Hematopoietic multipotent progenitor cell treated with erythropoietin and hydrocortisone succinate and interleukin-3 and kit ligand, for 8 days (in vitro differentiated cells): Measurements from ENCODE around the gene LGI2.
"Not testable (repeated sequence)": the region's sequence is repeated elsewhere in the genome, so short reads cannot be mapped to it uniquely, and the experiment has no call there.

Experiments
- DNase-seq: peaks from one replicate; pipeline ENCODE4 v3.0.0-alpha.2; 2015

The LGI2 gene

GRCh38 chr4:25050370-25051078 lies 19.8 kb upstream of the LGI2 start:
- DNase-seq = peak; percentile 88

GRCh38 chr4:25043548-25043947 lies 12.8 kb upstream of the LGI2 start:
- DNase-seq = no peak

DNA sequence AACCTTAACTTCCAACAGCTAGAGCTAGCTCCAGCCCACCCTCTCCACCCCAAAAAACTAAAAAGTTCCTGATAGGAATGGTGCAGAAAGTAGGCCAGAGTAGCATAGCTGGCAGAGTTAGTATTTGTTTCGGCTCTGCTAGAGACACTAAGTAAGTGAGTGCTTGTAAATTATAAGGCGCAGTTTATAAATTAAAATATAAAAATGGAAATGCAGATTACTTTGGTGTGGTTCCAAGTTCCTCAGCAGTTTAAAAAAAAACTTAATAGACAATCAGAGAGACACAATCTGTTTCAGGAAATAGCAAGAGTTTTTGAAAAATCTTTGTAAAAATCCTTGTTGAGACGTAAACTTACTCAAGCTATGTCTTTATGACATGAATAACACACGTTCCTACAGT lies 2.8 kb upstream of the LGI2 start:
- DNase-seq = no peak

GRCh38 chr4:25032126-25032525 lies 1.4 kb upstream of the LGI2 start:
- no peak for DNase-seq

GRCh38 chr4:25031077-25031621 lies 403 bp upstream of the LGI2 start:
- no peak for DNase-seq

GRCh38 chr4:25029479-25030276 lies 1.1 kb downstream of the LGI2 start:
- DNase-seq = no peak

GRCh38 chr4:25028851-25029250 lies 1.9 kb downstream of the LGI2 start:
- DNase-seq = no peak

DNA sequence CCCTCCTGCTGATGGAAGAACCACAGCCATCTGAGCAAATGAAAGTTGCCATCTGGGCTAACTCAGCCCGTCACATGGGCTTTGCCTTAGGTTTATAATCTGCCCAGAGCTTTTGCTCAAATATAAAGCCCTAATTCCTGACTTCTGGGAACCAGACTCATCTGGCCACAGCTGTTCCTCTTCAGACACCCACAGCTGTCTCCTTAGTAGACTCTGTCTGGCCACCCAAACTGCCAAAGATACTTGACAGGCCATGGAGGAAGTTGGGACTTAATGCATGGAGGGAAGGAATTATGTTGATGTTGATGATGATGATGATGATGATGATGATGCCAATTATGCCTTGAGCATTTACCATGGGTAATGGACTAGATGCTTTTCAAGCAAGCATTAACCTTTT lies 8.0 kb downstream of the LGI2 start:
- no peak for DNase-seq

GRCh38 chr4:25021216-25021615 lies 9.5 kb downstream of the LGI2 start:
- DNase-seq = no peak

DNA sequence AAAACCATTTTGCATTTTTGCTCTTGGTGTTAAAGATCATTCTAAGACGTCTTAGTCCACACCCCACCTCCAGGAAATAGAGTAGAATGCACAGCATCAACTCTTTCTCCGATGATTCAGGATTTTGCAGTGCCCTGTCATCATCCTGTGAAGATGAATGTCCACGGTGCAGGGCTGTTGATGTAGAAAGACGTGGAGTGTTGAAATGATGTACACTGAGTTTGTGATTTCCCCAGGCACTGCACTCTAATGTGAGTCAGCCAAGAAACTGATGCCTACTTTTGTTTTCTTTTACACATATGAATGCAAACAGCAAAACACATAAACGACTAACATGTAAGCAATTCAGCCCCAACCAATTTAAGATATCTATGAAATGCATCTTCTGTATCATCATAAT lies 10.5 kb downstream of the LGI2 start:
- no peak for DNase-seq

DNA sequence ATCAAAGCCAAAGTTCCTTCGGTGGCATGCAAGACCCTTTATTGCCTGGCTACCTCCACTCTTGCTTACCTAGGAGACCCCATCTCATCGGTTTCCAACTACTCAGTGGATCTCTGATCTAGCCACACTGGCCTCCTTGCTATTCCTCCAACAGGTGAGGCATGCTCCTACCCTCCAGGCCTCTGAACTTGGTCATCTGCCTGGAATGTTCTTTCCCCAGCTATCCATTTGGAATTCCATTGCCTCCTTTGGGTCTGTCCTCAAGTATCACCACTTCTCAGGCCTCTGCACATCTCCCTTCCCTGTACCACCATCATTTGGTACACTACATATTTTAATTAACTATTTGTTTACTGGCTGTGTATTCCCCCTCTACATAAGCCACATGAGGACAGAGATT lies 11.2 kb downstream of the LGI2 start:
- DNase-seq = no peak

DNA sequence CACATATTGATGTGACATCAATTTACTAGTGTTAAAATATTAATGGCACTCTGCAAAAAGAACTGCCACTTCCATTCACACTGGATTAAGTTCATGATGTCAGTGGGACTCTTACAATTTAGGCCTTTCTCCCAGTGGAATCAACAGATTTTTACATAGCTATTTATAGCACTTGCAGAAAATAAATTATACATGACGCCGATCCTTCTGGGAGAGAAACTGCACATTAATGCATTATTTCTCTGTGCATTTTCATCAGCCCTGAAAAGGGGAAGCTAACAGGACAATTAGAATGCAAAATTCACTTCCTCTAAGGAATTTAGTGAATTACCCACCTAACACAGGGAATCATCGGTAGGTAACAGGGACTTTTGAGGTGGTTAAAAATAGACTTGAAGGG lies 15.7 kb downstream of the LGI2 start:
- DNase-seq = no peak

GRCh38 chr4:25014662-25014983 lies 16.1 kb downstream of the LGI2 start:
- DNase-seq = not testable (repeated sequence)

DNA sequence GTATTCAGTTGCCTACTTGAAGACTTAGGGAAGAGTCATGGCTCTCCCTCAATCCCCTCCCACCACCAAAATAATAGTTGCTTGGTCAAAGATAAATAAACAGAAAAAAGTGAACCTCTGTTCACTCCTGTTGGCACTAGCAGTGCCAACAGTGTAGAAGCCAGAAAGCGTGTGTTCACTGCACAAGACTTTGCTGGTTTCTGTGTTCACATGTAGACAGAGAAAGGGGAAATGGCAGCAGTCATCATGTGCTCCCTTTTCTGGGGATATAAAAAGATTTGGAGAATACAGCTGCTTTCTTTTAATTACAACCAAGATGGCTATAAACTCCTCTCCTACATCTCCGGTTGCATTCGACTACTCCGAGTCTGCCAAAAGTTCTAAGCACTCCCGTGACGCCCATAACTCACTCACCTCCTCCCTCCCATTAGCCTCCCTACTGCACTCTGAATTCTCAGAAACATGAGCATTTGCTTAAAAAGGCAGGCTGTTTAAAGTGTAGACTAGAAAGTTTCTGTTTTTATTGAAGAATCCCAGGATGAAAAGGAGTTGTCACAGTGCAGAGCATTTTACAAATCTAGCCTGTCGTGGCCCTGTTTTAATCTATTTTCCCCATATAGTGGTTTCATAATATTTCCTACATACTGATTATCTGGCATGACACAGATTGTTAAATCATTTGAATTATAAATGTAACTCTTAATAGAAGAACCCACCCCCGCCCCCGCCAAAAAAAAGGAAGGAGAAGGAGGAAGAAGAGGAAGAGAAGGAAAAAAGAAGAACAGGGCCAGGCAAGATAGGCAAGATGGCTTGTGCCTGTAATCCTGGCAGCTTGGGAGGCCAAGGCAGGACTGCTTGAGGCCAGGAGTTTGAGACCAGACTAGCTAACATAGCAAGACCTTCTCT lies 16.7 kb downstream of the LGI2 start:
- no peak for DNase-seq

DNA sequence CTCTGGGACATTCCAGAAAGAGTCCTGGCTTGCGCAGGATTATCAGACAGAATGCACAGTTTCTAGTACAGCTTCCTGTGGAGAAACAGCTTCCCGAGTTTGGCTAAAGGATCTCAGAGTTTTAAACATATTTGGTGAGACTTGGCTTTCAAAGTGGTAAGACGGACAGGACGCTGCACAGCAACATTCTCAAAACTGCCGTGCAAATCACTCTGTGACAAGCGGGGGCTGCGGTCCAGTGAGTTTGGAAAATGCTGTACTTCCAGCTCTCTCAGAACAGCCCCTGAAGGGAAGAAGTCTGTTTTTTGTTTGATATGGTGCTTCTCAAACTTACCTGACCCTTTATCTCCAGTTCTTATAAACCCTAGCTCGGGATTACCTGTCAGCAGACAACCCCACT lies 18.1 kb downstream of the LGI2 start:
- no peak for DNase-seq

GRCh38 chr4:25011135-25011866 lies 19.4 kb downstream of the LGI2 start:
- DNase-seq = no peak

GRCh38 chr4:25007598-25007997 lies 23.1 kb downstream of the LGI2 start:
- no peak for DNase-seq

- no peak for DNase-seq
These were observed 28.1 kb downstream of the LGI2 start for GRCh38 chr4:25002681-25003080.

DNA sequence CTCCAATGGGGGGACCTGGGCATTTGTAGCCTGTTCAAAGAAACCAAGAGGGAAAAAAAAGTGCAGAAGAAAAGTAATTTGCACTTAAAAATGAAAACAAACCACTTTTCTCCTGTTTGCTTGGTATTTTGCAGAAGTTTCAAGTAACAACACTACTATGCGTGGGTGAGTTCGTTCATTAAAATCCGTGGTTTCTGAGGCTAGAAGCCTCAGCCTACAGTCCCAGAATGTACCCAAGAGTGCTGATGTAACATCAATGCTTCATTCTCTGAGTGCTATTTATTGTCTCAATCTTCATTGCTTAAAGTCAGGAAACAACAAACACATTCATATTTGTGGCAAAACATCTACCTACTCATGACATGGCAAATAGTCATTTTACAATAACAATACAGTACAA lies 29.2 kb downstream of the LGI2 start:
- DNase-seq = no peak

- DNase-seq = no peak
These were observed 30.1 kb downstream of the LGI2 start for GRCh38 chr4:25000639-25001038.

DNA sequence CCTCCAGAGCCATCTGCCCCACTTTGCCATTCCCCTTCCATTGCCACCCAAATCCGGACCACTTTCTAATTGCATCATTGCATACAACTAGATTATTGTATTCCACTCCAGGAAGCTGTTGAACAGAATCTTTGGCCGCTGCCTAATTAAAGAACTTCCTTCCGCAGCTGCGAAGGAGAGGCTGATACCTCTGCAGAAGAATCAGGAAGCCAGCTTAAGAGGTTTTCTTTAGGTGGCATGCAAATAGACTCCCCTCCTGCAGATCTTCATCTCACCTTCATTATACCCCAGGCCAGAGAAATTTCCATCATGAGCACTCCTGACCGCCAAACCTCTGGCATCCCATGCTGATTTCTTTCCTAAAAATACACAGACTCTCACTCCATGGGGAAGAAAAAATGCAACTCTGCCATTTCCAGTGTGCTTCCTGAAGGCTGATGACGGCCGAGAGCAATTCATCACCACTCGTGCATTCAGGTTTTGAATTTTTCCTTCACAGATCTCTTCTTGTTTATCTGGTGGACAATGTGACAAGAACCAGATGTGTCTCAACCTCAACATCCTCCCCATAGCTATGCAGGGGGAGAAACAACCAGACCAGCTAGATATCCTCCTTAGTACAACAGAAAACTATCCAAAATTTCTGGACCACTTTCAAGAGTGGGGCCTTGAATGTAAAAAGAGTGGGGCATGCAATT lies 31.2 kb downstream of the LGI2 start:
- no peak for DNase-seq

GRCh38 chr4:24995346-24995919 lies 35.3 kb downstream of the LGI2 start:
- DNase-seq = no peak
